ENCODE data around the gene ARHGAP28. TPM values are rescaled to one million over a fixed set of nuclear protein-coding genes. Genes with fewer than 3 reads are reported as not detected.

ARHGAP28 gene
- total RNA-seq, 1 donor from 2014 or later = 7.6 TPM

- peaks cover 19% of the 10 kb centered on the region for H3K4me1 ChIP-seq
- H3K4me3 ChIP-seq = no peak overlapping the region
- intact Hi-C loops (cut with DNase I) = no loop called here
- TF ChIP-seq CTCF (IDR thresholded peaks at IDR 0.05) = no peak
- TF ChIP-seq POLR2A (IDR thresholded peaks at IDR 0.05) = no peak
- TF ChIP-seq POLR2AphosphoS5 (IDR thresholded peaks at IDR 0.05; ENCODE audit: insufficient read depth in 1 of 2, low read depth in 1 of 2) = no peak
- H3K9me3 ChIP-seq = no peaks in the 10 kb centered on the region
- no peak for DNase-seq (ENCODE audit: extremely low spot score in 2 of 2)
- H3K27me3 ChIP-seq = no peaks in the 10 kb centered on the region
- no peak overlapping the region for H3K27ac ChIP-seq
- no peaks in the 10 kb centered on the region for H3K36me3 ChIP-seq
Measured at GRCh38 chr18:6785001-6785400, 55.5 kb downstream of the ARHGAP28 start.

GRCh38 chr18:6785411-6785810, 55.9 kb downstream of the ARHGAP28 start:
- Histone ChIP-seq H3K27me3 (no peaks in the 10 kb centered on the region), H3K27ac (no peak overlapping the region), H3K9me3 (no peaks in the 10 kb centered on the region), H3K36me3 (no peaks in the 10 kb centered on the region), H3K4me3 (no peak overlapping the region), H3K4me1 (peaks cover 19% of the 10 kb centered on the region)
- intact Hi-C loops (cut with DNase I) = no loop called here
- no peak for DNase-seq (ENCODE audit: extremely low spot score in 2 of 2)
- TF ChIP-seq CTCF (IDR thresholded peaks at IDR 0.05) = no peak
- TF ChIP-seq POLR2AphosphoS5 (IDR thresholded peaks at IDR 0.05; ENCODE audit: insufficient read depth in 1 of 2, low read depth in 1 of 2) = no peak
- TF ChIP-seq POLR2A (IDR thresholded peaks at IDR 0.05) = no peak

- no peak for DNase-seq (ENCODE audit: extremely low spot score in 2 of 2)
- Histone ChIP-seq H3K4me1 (no peaks in the 10 kb centered on the region), H3K9me3 (no peaks in the 10 kb centered on the region), H3K4me3 (no peak overlapping the region), H3K36me3 (no peaks in the 10 kb centered on the region), H3K27me3 (no peaks in the 10 kb centered on the region), H3K27ac (no peak overlapping the region)
- intact Hi-C loops (cut with DNase I) = no loop called here
- TF ChIP-seq CTCF (IDR thresholded peaks at IDR 0.05) (no peak), POLR2A (IDR thresholded peaks at IDR 0.05) (no peak), POLR2AphosphoS5 (IDR thresholded peaks at IDR 0.05; ENCODE audit: insufficient read depth in 1 of 2, low read depth in 1 of 2) (no peak)
Measured at GRCh38 chr18:6792391-6792790, 62.9 kb downstream of the ARHGAP28 start.

- H3K36me3 ChIP-seq = no peaks in the 10 kb centered on the region
- H3K4me1 ChIP-seq = no peaks in the 10 kb centered on the region
- H3K27me3 ChIP-seq = no peaks in the 10 kb centered on the region
- TF ChIP-seq CTCF (IDR thresholded peaks at IDR 0.05) (no peak), POLR2AphosphoS5 (IDR thresholded peaks at IDR 0.05; ENCODE audit: insufficient read depth in 1 of 2, low read depth in 1 of 2) (no peak), POLR2A (IDR thresholded peaks at IDR 0.05) (no peak)
- intact Hi-C loops (cut with DNase I) = no loop called here
- DNase-seq (ENCODE audit: extremely low spot score in 2 of 2) = no peak
- no peak overlapping the region for H3K27ac ChIP-seq
- no peak overlapping the region for H3K4me3 ChIP-seq
- H3K9me3 ChIP-seq = no peaks in the 10 kb centered on the region
Measured at GRCh38 chr18:6793455-6793854, 63.9 kb downstream of the ARHGAP28 start.

- no peaks in the 10 kb centered on the region for H3K36me3 ChIP-seq
- H3K27me3 ChIP-seq = no peaks in the 10 kb centered on the region
- H3K4me3 ChIP-seq = no peak overlapping the region
- H3K9me3 ChIP-seq = no peaks in the 10 kb centered on the region
- intact Hi-C loops (cut with DNase I) = no loop called here
- DNase-seq (ENCODE audit: extremely low spot score in 2 of 2) = no peak
- no peaks in the 10 kb centered on the region for H3K4me1 ChIP-seq
- no peak for TF ChIP-seq POLR2A (IDR thresholded peaks at IDR 0.05)
- TF ChIP-seq POLR2AphosphoS5 (IDR thresholded peaks at IDR 0.05; ENCODE audit: insufficient read depth in 1 of 2, low read depth in 1 of 2) = no peak
- TF ChIP-seq CTCF (IDR thresholded peaks at IDR 0.05) = no peak
- no peak overlapping the region for H3K27ac ChIP-seq
Measured at GRCh38 chr18:6793986-6794385, 64.5 kb downstream of the ARHGAP28 start.

Measured in vagina (tissue), 2 donors.